Measurements from ENCODE around the gene PTPRM. TPM values are rescaled to one million over a fixed set of nuclear protein-coding genes. Genes with fewer than 3 reads are reported as not detected.

Gene PTPRM
- total and polyA plus RNA-seq, 2 donors (not counting 3 experiments of a cell fraction or from before 2014, with no cell fraction given), result 37.4 to 43.7 TPM

DNA sequence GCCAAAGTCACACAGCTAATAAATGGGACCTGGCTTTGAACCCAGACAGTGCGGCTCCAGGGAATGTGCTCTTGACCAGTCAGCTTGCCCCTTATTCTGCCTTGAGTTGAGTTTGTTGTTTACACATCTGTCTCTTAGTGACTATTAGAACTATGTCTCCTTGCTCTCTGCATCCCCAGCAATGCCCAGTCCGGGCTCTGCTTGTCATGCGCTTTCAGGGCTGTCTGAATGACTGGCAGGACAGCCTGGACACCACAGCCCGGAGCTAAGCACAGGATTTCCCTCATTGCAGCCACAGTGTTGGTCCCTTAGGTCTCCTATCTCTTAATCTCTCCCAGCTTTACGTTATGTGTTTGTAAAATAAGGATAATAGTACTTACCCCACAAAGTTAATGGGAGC lies 795.7 kb downstream of the PTPRM start:
- no peak for FAIRE-seq

DNA sequence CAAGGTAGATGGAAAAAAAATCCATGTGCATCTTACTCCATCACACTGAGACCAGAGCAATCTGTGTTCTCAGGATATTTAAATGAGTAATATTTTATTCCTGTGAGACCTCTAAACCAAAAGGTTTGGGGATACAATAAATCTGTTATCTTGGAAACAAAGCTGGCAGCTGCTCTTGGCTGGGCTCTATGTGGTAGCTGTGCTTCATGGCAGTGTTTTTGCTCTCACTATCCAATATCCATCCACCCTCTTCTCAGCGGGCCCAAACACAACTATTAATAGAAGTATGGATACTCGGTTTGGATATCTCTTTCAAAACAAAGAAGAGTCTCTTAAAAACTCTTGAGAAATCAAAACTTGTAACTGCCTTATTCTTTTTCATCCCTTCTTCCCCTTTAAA lies 797.3 kb downstream of the PTPRM start:
- H2AFZ ChIP-seq (ENCODE audit: low read depth, low read length), result no peak overlapping the region
- no peaks in the 10 kb centered on the region for H3K9me1 ChIP-seq (replicated peaks; ENCODE audit: control insufficient read depth, extremely low read depth, insufficient read depth, low read length)
- no TSS peak for BruUV-seq (replicated peaks)
- TF ChIP-seq POLR2A (IDR thresholded peaks at IDR 0.05; ENCODE audit: low read depth, low read length), result no peak
- TF ChIP-seq JUN (IDR thresholded peaks at IDR 0.05; ENCODE audit: borderline replicate concordance, insufficient read depth, insufficient read length, low read depth), result no peak
- TF ChIP-seq, protein P1, sequence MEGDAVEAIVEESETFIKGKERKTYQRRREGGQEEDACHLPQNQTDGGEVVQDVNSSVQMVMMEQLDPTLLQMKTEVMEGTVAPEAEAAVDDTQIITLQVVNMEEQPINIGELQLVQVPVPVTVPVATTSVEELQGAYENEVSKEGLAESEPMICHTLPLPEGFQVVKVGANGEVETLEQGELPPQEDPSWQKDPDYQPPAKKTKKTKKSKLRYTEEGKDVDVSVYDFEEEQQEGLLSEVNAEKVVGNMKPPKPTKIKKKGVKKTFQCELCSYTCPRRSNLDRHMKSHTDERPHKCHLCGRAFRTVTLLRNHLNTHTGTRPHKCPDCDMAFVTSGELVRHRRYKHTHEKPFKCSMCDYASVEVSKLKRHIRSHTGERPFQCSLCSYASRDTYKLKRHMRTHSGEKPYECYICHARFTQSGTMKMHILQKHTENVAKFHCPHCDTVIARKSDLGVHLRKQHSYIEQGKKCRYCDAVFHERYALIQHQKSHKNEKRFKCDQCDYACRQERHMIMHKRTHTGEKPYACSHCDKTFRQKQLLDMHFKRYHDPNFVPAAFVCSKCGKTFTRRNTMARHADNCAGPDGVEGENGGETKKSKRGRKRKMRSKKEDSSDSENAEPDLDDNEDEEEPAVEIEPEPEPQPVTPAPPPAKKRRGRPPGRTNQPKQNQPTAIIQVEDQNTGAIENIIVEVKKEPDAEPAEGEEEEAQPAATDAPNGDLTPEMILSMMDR (IDR thresholded peaks at IDR 0.05; ENCODE audit: extremely low read depth in 1 of 2, insufficient read depth in 1 of 2, low read depth in 1 of 2, low read length in 2 of 2), result no peak
- TF ChIP-seq, protein P2, sequence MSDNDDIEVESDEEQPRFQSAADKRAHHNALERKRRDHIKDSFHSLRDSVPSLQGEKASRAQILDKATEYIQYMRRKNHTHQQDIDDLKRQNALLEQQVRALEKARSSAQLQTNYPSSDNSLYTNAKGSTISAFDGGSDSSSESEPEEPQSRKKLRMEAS (IDR thresholded peaks at IDR 0.05; ENCODE audit: insufficient read depth, insufficient read length), result no peak
- TF ChIP-seq MYC (IDR thresholded peaks at IDR 0.05; ENCODE audit: low read depth, low read length), result no peak
- no peak for TF ChIP-seq POLR2AphosphoS5 (IDR thresholded peaks at IDR 0.05; ENCODE audit: insufficient read depth, low read depth, low read length)
- TF ChIP-seq EZH2 (IDR thresholded peaks at IDR 0.05; ENCODE audit: borderline replicate concordance, low read depth, low read length, severe bottlenecking), result no peak
- no peak for TF ChIP-seq FOS (IDR thresholded peaks at IDR 0.05; ENCODE audit: borderline replicate concordance, insufficient read depth, low read length)
- TF ChIP-seq GATA2 (IDR thresholded peaks at IDR 0.05; ENCODE audit: insufficient read depth, insufficient read length, low read depth, low read length), result no peak
- no peak overlapping the region for H3K4me2 ChIP-seq (ENCODE audit: insufficient read depth, low read length)
- H3K9me3 ChIP-seq (replicated peaks; ENCODE audit: control insufficient read depth, insufficient read depth, low read length), result no peaks in the 10 kb centered on the region
- peaks cover 8 to 9% of the 10 kb centered on the region in 2 experiments for H3K27me3 ChIP-seq (ENCODE audit: control insufficient read depth in 2 of 2, insufficient read depth in 2 of 2, low read length in 2 of 2)
- FAIRE-seq, result no peak
- no peak overlapping the region for H3K27ac ChIP-seq (ENCODE audit: insufficient read depth, low read depth, low read length)
- H3K36me3 ChIP-seq (ENCODE audit: control insufficient read depth in 2 of 2, extremely low read depth in 1 of 2, insufficient read depth in 2 of 2, low read length in 2 of 2), result no peaks in the 10 kb centered on the region
- intact Hi-C loops (cut with micrococcal nuclease) (no loop called here), dilution Hi-C loops (cut with MboI; ENCODE audit: extremely low pct_ligation_motif_present, low sequenced_read_pairs) (no loop called here)
- no peaks in the 10 kb centered on the region for H4K20me1 ChIP-seq (replicated peaks; ENCODE audit: control insufficient read depth, extremely low read depth, insufficient read depth, low read length)
- H3K4me3 ChIP-seq (replicated peaks in 1 of 3; ENCODE audit: insufficient read depth in 1 of 3, low read depth in 1 of 3, low read length in 3 of 3), result no peak overlapping the region
- H3K79me2 ChIP-seq (ENCODE audit: control insufficient read depth, insufficient read depth, low read length), result no peaks in the 10 kb centered on the region
- ChIA-PET CTCF (no interaction called here), POLR2A (no interaction called here)
- DNase-seq (ENCODE audit: low read depth, low spot score), result no peak
- no peak overlapping the region for H3K9ac ChIP-seq (replicated peaks; ENCODE audit: extremely low read depth, insufficient read depth, low read length)
- no peaks in the 10 kb centered on the region for H3K4me1 ChIP-seq (ENCODE audit: control insufficient read depth, extremely low read depth, insufficient read depth, low read length)

More for the DNA sequence above, 795.7 kb downstream of the PTPRM start:
- H3K4me3 ChIP-seq (replicated peaks in 1 of 3; ENCODE audit: insufficient read depth in 1 of 3, low read depth in 1 of 3, low read length in 3 of 3), result no peak overlapping the region
- no peaks in the 10 kb centered on the region for H4K20me1 ChIP-seq (replicated peaks; ENCODE audit: control insufficient read depth, extremely low read depth, insufficient read depth, low read length)
- no peak for DNase-seq (ENCODE audit: low read depth, low spot score)
- no peaks in the 10 kb centered on the region for H3K79me2 ChIP-seq (ENCODE audit: control insufficient read depth, insufficient read depth, low read length)
- ChIA-PET POLR2A (no interaction called here), CTCF (no interaction called here)
- H3K9me3 ChIP-seq (replicated peaks; ENCODE audit: control insufficient read depth, insufficient read depth, low read length), result no peaks in the 10 kb centered on the region
- BruUV-seq (replicated peaks), result no TSS peak
- peaks cover 3 to 9% of the 10 kb centered on the region in 2 experiments for H3K27me3 ChIP-seq (ENCODE audit: control insufficient read depth in 2 of 2, insufficient read depth in 2 of 2, low read length in 2 of 2)
- no peaks in the 10 kb centered on the region for H3K4me1 ChIP-seq (ENCODE audit: control insufficient read depth, extremely low read depth, insufficient read depth, low read length)
- H2AFZ ChIP-seq (ENCODE audit: low read depth, low read length), result no peak overlapping the region
- no peak overlapping the region for H3K27ac ChIP-seq (ENCODE audit: insufficient read depth, low read depth, low read length)
- no peaks in the 10 kb centered on the region for H3K36me3 ChIP-seq (ENCODE audit: control insufficient read depth in 2 of 2, extremely low read depth in 1 of 2, insufficient read depth in 2 of 2, low read length in 2 of 2)
- H3K9me1 ChIP-seq (replicated peaks; ENCODE audit: control insufficient read depth, extremely low read depth, insufficient read depth, low read length), result no peaks in the 10 kb centered on the region
- no peak for TF ChIP-seq POLR2AphosphoS5 (IDR thresholded peaks at IDR 0.05; ENCODE audit: insufficient read depth, low read depth, low read length)
- intact Hi-C loops (cut with micrococcal nuclease) (no loop called here), dilution Hi-C loops (cut with MboI; ENCODE audit: extremely low pct_ligation_motif_present, low sequenced_read_pairs) (no loop called here)
- H3K9ac ChIP-seq (replicated peaks; ENCODE audit: extremely low read depth, insufficient read depth, low read length), result no peak overlapping the region
- no peak overlapping the region for H3K4me2 ChIP-seq (ENCODE audit: insufficient read depth, low read length)

All from endothelial cell of umbilical vein (primary cell).